A172 (cell line): ENCODE measurements around the gene RERE. TPM values are rescaled to one million over a fixed set of nuclear protein-coding genes. Genes with fewer than 3 reads are reported as not detected.

Source experiments
- DNase-seq: peaks from one replicate; pipeline ENCODE4 v3.0.0-alpha.2; 2015; ENCODE audit warnings: low spot score
- total RNA-seq: library from RNA; depleted of rRNA; stranded (reverse); fragments of >200 nt; shearing (Covaris generic); gene quantifications from 2 replicates; pipeline ENCODE4 v1.2.3, GENCODE V29; 2014

The RERE gene
- total RNA-seq, 1 experiment from 2014 or later: 7.0 TPM

GRCh38 chr1:8544644-8545043 is 272.8 kb downstream of the RERE start:
- DNase-seq: no peak

DNA sequence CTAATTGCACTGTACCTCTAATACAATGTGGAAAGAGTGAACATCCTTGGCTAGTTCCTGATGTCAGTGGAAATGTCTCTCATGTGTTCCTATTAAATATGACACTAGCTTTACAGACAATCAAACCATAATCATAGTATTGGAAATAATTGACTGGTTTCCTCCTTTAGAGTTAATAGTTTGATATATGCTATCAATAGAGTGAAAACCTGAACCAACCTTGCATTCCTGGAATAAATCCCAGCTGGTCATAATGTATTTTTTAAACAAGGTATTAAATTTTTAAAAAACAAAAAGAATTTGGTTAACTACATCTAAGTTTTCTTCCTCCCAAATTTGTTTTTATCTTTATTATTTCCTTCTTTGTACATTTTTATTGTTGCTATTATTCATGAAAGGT is 273.5 kb downstream of the RERE start:
- DNase-seq: no peak

GRCh38 chr1:8541961-8542521 is 275.4 kb downstream of the RERE start:
- DNase-seq: no peak

DNA sequence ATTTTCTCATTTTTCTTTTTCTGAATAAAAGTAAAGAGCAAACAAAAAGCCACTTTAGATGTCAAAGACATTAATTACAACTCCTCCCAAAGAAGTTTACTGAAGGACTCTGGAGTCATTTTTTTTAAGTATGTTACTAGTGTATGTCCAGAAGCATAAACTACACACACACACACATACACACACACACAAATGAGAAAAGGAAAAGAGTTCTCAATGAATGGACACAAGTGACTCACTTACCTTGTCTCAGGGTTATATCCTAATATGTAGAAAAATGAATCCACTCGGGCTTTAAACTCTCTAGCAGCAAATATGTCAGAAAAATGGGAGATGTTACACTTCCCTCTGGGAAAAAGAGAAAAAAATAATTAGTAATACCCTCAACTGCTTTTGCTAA is 276.5 kb downstream of the RERE start:
- no peak for DNase-seq

DNA sequence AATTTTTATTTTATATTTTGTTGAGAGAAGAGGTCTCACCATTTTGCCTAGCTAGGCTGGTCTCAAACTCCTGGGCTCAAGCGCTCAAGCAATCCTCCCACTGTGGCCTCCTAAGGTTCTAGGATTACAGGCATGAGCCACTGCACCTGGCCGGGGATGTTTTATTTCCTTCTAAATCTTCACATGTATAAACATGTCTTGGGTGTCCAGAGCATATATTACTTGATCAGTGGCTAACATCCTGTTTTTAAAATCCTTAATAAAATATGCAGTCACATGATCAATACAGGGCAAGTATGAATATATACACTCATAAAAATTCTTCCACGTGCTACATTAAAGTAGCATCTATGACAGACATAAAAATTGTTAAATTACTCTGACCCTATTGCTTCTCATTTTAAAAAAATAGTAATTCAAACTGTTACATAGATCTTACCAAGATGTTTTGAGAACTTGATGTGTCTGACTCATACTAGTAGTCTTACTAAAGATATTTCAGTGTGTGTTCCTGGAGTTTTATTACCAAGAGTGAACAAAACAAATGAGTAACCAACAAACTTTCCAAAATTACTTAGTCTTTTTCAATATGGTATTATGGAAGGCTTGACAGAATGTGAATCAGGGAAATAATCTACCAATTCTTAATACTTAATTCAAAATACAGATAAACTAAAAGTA is 277.0 kb downstream of the RERE start:
- DNase-seq: peak; percentile 27

DNA sequence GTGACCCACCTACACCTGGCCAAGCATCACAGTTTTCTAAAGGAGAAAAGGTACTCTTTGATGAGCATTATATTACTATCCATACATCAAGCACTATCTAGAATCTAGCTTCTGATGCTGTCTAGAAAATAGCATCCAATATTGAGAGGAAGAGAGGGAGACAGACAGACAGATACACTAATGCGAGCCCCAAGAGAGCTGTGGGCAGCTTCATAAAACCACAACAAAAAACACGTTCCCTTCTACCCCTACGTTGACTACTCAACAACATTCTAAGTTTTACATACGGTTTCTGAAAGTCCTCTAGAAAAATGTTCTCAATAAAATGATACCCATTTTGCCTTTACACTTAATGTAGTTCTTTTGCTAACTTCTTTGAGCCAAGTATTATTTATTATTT is 277.8 kb downstream of the RERE start:
- no peak for DNase-seq

GRCh38 chr1:8538502-8538901 is 278.9 kb downstream of the RERE start:
- DNase-seq: no peak

DNA sequence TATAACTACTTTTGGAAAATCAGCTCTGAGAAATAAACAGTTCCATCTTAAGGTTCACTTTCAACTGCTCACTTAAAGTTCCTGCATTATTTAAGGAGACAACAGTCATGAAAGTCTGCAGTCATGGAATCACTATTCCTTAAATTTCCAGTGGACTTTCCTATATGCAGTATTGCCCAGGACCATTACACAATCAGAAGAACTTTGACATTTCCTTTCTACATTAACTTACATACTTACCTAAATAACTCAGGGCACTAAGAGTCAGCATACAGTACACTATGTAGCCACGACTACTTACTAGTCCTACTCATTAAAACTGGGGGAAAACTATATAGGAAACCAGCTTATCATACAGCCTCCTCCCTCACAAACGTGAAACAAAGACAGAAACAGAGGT is 279.4 kb downstream of the RERE start:
- no peak for DNase-seq

GRCh38 chr1:8536515-8536914 is 280.9 kb downstream of the RERE start:
- no peak for DNase-seq

GRCh38 chr1:8533907-8534306 is 283.5 kb downstream of the RERE start:
- DNase-seq: no peak

DNA sequence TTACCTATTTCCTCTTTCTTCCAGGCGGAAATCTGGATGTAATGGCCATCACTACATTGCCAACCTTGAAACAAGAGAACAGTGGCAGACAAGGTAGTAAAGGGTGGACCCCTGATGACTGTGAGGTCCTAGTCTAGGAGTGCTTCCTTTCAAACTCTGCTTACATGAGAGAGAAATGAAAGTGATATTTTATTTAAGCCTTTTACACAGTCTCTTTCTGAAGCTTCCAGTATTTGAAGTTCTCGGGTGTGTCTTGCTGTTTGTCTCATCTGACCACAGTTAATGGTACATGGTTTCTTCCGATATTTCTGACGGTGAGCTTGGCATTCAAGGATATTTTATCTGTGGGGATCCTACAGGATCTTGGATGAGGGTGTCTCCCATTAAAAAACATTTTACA is 284.3 kb downstream of the RERE start:
- no peak for DNase-seq

DNA sequence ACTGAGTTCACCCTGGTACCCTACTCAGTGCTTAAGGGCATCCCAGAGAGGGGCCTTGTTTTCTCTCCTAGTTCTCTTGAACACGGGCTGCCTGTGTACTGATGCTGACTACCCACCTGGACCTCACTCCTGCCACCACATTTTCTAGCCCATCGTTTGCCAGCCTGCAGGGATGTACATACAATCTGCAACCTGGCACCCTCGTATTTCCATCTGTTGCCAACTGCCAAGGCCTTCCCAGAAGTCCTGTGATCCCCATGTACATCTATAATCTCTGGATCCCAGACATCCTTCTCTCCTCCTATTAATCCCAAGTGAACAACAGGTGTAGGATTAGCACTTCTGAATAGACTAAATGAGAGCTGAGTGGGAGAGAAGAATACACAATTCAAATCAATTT is 287.5 kb downstream of the RERE start:
- DNase-seq: no peak

DNA sequence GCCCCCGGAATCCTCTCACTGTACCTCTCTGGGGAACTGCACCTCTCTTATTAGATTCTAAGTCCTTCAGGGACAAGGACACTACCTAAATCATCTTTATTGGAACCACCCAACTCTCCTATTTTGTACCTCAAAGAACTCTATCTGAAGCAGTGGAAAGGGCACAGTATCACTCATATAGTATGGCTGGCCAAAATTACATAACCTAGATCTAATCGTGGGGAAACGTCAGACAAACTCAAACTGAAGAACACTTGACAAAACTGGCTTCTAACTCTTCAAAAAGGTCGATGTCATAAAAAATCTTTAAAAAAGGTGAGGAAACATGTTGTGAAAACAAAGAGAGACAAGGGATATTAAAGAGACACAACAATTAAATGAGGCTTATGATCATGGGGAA is 289.5 kb downstream of the RERE start:
- no peak for DNase-seq

- DNase-seq: peak; percentile 70
Observed at GRCh38 chr1:8525558-8526275, 291.7 kb downstream of the RERE start.

DNA sequence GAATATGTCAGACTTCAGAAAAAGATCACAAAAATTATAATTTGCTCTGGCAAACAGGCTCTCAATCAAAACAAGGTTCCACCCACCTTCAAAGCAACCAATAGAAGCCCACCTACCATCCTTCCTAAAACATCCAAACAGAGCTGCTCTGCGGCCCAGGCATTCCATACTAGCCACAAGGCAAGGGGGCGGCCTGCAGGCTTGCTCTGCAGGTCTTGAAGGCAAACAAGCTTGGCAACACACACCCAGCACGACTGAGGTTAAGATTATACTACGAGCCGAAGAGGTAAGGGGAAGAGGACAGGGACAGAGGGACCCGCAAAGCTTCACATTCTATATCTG is 292.3 kb downstream of the RERE start:
- DNase-seq: no peak

DNA sequence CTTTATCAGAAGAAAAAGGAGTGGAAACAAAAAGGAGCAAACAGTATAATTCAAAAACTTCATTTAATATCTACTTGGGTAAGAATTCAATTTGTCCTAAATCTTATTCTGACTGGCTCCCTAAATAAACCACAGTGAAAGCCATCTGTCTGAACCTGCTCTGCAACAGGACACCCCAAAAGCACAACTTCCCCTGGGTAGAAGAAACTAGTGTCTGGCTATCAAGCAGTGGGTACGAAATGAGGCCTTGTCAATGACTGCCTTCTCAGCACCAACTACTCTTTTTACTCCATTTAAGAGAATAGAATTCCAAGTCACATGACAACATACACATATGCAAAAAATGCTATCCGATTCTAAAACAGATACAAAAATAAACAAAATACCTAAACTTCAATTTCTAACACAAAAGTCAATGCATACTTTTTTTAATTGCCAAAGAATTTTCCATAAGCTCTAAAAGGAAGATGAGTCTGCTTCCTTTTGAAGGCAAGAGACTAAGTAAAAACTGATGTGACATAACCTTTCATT is 292.7 kb downstream of the RERE start:
- no peak for DNase-seq

- DNase-seq: no peak
Observed at GRCh38 chr1:8523666-8524206, 293.7 kb downstream of the RERE start.

DNA sequence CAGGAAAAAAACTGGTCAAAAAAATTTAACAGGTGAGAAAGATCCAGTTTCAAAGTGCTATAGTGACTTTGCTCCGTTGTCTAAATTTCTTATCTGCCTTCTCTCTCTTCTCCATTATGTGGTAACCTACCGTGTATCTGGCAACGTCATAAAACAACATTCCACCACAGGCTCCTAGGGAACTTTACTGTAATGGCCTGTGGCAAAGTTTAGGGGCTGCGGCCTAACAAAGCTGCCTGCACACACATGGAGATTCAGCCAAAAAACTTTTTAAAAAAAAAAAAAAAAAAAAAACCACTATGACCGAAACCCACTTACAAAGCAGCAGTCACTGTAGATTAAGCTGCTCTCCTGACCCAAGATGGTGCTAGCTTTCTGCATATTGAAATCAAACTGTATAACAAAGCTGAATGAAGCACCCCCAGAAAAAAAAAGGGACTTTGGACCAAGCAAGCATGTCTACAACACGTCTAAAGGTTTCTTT is 296.9 kb downstream of the RERE start:
- no peak for DNase-seq

GRCh38 chr1:8519167-8519566 is 298.3 kb downstream of the RERE start:
- DNase-seq: no peak

DNA sequence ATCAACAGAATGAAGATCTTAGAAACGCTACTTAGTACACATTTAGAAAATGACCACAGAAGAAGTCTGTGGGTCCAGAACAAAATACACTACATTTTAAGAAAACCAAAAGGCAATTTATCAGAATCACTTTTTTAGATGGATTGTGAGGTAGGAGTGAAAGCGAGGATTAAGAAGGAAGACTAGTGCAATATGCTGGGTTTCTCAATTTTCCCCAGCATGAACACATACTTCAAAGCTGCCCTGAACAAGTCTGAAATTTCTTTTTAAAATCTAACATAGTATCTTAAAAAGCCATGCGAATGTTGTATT is 299.0 kb downstream of the RERE start:
- no peak for DNase-seq

GRCh38 chr1:8517661-8518489 is 299.6 kb downstream of the RERE start:
- no peak for DNase-seq
